Heart left ventricle (tissue), 13 donors: ENCODE data around the gene FBXL7.

Source experiments
- POLR2A ChIP-seq, 2 donors: fragments of 450-650 bp; IDR thresholded peaks; one replicate each; pipeline ENCODE4 v1.6.1; 2017; ENCODE audit warnings: antibody characterized with exemption in 2 of 2, mild to moderate bottlenecking in 2 of 2, moderate library complexity in 2 of 2
- TF ChIP-seq, protein P1 (sequence below), 12 donors: fragments of 200-600 bp; sonication (generic) in 4 of 12; IDR thresholded peaks; one replicate each; pipeline versions ENCODE4 v1.5.0 to v1.8.0; 2018 to 2022; ENCODE audit warnings: antibody characterized with exemption in 12 of 12, mild to moderate bottlenecking in 5 of 12
- donor health status: ischemic (EF 13 %, LVEDD 7.1; RV severe dilation, severe dysfunction).
- donor health status: DM: no; HTN: yes; CAD: no.
- donor health status: DM: no; HTN: no; CAD: no.
- donor health status: ischemic (EF 25% LVEDD 6.9; RV normal size, moderate dysfunction).
- donor health status: ischemic (EF 25% LVEDD 5.7; RV mildly dilated, moderate dysfunction).
- donor health status: ischemic (EF 35%, LVEDD 5.7; RV mildly dilated, moderate dysfunction).
- donor health status: nonischemic (EF 11% LVEDD 7.7; RV severe dilation, severe dysfunction).
- donor health status: DM: yes; HTN: yes; CAD: no.
- donor health status: PGD.
- donor health status: ischemic (EF 29% LVEDD 5.4; RV normal size, mild dysfunction).
- donor health status: nonischemic (EF 23%, LVEDD 6.1; RV moderate dilation, normal function).

DNA sequence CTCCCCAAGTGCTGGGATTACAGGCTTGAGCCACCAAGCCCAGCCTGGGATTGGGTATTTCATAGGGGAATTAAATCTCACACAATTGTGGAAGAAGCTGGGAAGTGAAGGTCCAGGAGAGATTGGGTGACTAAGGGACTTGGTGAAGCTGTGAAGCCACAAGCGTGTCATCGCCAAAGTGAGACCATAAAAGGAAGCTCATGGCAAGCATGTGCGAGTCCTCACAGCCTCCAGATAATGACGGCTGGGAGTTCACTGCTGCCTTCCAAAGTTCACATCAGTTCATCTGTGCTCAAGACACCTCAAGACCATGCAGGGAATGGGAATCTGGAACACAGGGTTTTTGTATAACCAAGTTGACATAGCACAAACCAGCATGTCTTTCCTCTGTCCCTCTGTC lies 469.0 kb downstream of the FBXL7 start:
- TF ChIP-seq, protein P1, sequence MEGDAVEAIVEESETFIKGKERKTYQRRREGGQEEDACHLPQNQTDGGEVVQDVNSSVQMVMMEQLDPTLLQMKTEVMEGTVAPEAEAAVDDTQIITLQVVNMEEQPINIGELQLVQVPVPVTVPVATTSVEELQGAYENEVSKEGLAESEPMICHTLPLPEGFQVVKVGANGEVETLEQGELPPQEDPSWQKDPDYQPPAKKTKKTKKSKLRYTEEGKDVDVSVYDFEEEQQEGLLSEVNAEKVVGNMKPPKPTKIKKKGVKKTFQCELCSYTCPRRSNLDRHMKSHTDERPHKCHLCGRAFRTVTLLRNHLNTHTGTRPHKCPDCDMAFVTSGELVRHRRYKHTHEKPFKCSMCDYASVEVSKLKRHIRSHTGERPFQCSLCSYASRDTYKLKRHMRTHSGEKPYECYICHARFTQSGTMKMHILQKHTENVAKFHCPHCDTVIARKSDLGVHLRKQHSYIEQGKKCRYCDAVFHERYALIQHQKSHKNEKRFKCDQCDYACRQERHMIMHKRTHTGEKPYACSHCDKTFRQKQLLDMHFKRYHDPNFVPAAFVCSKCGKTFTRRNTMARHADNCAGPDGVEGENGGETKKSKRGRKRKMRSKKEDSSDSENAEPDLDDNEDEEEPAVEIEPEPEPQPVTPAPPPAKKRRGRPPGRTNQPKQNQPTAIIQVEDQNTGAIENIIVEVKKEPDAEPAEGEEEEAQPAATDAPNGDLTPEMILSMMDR (IDR thresholded peaks at IDR 0.05): no peak
- no peak for TF ChIP-seq POLR2A (IDR thresholded peaks at IDR 0.05)
